Left lung (tissue), 10 donors: ENCODE results near the gene CACUL1. TPM values are rescaled to one million over a fixed set of nuclear protein-coding genes. Genes with fewer than 3 reads are reported as not detected.
"Not testable (repeated sequence)": the region's sequence is repeated elsewhere in the genome, so short reads cannot be mapped to it uniquely, and the experiment has no call there.

Source experiments
- ATAC-seq: fragments of 200-7000 bp; cut with Tn5 transposase; one replicate; pipeline ENCODE4 v1.9.1; 2020; ENCODE audit warnings: moderate library complexity
- DNase-seq, 4 donors: peaks; one replicate each; pipeline ENCODE4 v3.0.0-alpha.2; 2013 to 2020
- H3K27ac ChIP-seq, 2 donors: fragments of 200-600 bp; sonication (generic) in 1 of 2; one replicate each; pipeline versions ENCODE4 v1.5.0 to v1.8.0; 2020 to 2021
- H3K27me3 ChIP-seq, 2 donors: fragments of 200-600 bp; sonication (generic) in 1 of 2; one replicate each; pipeline versions ENCODE4 v1.5.0 to v1.8.0; 2020 to 2021
- H3K36me3 ChIP-seq, 2 donors: fragments of 200-600 bp; sonication (generic) in 1 of 2; one replicate each; pipeline versions ENCODE4 v1.5.0 to v1.8.0; 2020 to 2021
- H3K4me1 ChIP-seq, 2 donors: fragments of 200-600 bp; one replicate each; pipeline ENCODE4 v1.8.0; 2021
- H3K4me3 ChIP-seq, 2 donors: fragments of 200-600 bp; sonication (generic) in 1 of 2; one replicate each; pipeline versions ENCODE4 v1.5.0 to v1.8.0; 2020 to 2021; ENCODE audit warnings: mild to moderate bottlenecking in 1 of 2
- H3K9me3 ChIP-seq, 2 donors: fragments of 200-600 bp; sonication (generic) in 1 of 2; one replicate each; pipeline versions ENCODE4 v1.5.0 to v1.8.0; 2020 to 2021
- intact Hi-C, 2 donors: fragments of 100-400 bp; cut with DNase I; formaldehyde crosslinking; loops; one replicate each; pipeline versions ENCODE4 v1.11.2 to v1.14.2; 2022
- polyA plus RNA-seq, 6 donors: library from polyadenylated mRNA; unstranded; fragments of 120-200 nt; gene quantifications; one replicate each; pipeline ENCODE4 v1.2.1, GENCODE V29; 2013; ENCODE audit not compliant: insufficient read length in 6 of 6
- total RNA-seq, 2 donors: library from RNA; stranded (reverse); fragmentation: NEBNext Ultra II Directional; extraction: Animal tissue kit (Norgen Biotek cat#: 25700); gene quantifications; one replicate each; pipeline ENCODE4 v1.2.1, GENCODE V29; 2021
- TF ChIP-seq, protein P1 (sequence below), 2 donors: fragments of 200-600 bp; sonication (generic) in 1 of 2; IDR thresholded peaks; one replicate each; pipeline versions ENCODE4 v1.5.0 to v1.8.0; 2021; ENCODE audit warnings: antibody characterized with exemption in 2 of 2
- donor health status: DM: no; HTN: yes; CAD: no.
- donor health status: DM: no; HTN: no; CAD: no.

The CACUL1 gene
- total and polyA plus RNA-seq, 8 donors, result 35.1 to 46.1 (median 37.3) TPM

DNA sequence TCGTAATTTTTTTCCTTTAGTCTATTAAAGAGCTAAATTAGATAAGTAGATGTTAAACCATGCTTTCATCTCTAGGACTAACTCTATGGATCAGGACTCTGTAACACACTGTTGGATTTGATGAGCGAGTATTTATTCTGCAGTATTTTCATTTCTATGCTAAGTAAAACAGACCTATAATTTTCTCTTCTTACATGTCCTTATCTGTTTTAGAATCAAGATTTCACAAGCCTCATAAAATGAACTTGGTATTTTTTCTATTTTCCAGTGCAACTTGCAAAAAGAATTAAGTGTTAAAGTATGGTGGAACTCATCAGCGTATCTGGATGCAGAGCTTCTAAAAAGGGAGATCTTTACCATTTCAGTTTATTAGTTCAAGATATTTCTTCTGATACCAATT lies 2.4 kb downstream of the CACUL1 start:
- ATAC-seq (no peak), DNase-seq (no peak)
- Histone ChIP-seq H3K4me3 (peak overlapping the region in 1 of 2 donors; percentile 83), H3K36me3 (peaks cover 0 to 9% of the 10 kb centered on the region in 2 donors), H3K9me3 (no peaks in the 10 kb centered on the region), H3K27ac (no peak overlapping the region), H3K4me1 (peaks cover 8 to 34% of the 10 kb centered on the region in 2 donors), H3K27me3 (no peaks in the 10 kb centered on the region)
- TF ChIP-seq, protein P1, sequence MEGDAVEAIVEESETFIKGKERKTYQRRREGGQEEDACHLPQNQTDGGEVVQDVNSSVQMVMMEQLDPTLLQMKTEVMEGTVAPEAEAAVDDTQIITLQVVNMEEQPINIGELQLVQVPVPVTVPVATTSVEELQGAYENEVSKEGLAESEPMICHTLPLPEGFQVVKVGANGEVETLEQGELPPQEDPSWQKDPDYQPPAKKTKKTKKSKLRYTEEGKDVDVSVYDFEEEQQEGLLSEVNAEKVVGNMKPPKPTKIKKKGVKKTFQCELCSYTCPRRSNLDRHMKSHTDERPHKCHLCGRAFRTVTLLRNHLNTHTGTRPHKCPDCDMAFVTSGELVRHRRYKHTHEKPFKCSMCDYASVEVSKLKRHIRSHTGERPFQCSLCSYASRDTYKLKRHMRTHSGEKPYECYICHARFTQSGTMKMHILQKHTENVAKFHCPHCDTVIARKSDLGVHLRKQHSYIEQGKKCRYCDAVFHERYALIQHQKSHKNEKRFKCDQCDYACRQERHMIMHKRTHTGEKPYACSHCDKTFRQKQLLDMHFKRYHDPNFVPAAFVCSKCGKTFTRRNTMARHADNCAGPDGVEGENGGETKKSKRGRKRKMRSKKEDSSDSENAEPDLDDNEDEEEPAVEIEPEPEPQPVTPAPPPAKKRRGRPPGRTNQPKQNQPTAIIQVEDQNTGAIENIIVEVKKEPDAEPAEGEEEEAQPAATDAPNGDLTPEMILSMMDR (IDR thresholded peaks at IDR 0.05), result no peak
- intact Hi-C loops, result no loop called here

DNA sequence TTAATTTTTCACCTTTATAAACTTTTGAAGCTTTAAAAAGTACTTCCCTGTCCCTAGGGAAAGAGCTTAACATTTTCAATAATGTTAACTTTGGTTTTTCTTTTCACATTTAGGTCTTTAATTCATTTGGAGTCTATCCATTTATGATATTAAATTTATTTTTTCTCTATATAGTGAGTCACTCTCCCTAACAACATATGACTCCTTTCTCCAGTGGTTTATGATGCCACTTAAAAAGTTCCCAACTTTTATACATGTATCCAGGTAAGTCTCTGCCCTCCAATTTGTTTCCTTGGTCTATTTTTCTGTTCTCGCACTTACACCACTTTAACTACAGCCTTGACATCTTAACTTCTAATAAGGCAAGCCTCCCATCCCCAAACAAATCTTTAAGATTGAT lies 3.5 kb downstream of the CACUL1 start:
- peaks cover 8 to 42% of the 10 kb centered on the region in 2 donors for H3K4me1 ChIP-seq
- no peaks in the 10 kb centered on the region for H3K27me3 ChIP-seq
- H3K4me3 ChIP-seq, result no peak overlapping the region
- TF ChIP-seq, protein P1 (IDR thresholded peaks at IDR 0.05), result no peak
- H3K9me3 ChIP-seq, result no peaks in the 10 kb centered on the region
- H3K27ac ChIP-seq, result no peak overlapping the region
- H3K36me3 ChIP-seq, result peaks cover 0 to 9% of the 10 kb centered on the region in 2 donors
- intact Hi-C loops, result no loop called here
- DNase-seq, result no peak
- no peak for ATAC-seq

DNA sequence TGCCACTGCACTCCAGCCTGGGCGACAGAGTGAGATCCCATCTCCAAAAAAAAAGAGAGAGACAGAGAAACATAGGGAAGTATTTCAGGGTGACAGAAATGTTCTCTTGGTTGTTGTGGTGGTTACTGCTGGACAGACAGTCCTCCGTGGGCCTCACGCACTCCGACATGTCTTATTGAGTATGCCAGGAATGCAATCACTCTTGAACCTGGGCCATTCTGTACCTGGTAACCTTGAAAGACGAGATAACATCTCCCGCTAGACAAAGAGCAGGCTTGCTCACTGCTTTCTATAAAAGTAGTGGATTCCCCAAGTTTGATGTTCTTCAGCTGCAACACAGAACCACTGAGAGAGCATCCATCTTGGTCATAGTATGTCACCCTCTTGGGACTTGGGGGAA lies 6.7 kb downstream of the CACUL1 start:
- H3K4me3 ChIP-seq, result no peak overlapping the region
- TF ChIP-seq, protein P1 (IDR thresholded peaks at IDR 0.05), result no peak
- no peak overlapping the region for H3K27ac ChIP-seq
- peaks cover 0 to 9% of the 10 kb centered on the region in 2 donors for H3K36me3 ChIP-seq
- no peaks in the 10 kb centered on the region for H3K9me3 ChIP-seq
- no peak for DNase-seq
- H3K27me3 ChIP-seq, result no peaks in the 10 kb centered on the region
- ATAC-seq, result no peak
- H3K4me1 ChIP-seq, result peaks cover under 1 to 45% of the 10 kb centered on the region in 2 donors
- intact Hi-C loops, result no loop called here

DNA sequence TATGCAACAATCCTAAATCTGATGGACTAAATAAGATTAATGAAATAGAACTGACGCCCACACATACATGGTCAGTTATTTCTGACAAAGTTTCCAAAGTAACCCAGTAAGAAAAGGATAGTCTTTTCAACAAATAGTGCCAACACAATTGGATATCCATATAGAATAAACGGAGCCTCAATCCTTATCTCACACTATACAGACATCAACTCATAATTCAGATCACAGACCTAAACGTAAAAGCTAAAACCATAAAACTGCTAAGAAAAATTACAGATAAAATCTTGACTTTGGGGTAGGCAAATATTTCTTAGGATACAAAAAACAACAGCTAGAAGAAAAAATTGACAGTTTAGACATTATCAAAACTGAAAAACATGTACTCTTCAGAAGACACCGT lies 8.5 kb downstream of the CACUL1 start:
- TF ChIP-seq, protein P1 (IDR thresholded peaks at IDR 0.05), result no peak
- intact Hi-C loops, result no loop called here

DNA sequence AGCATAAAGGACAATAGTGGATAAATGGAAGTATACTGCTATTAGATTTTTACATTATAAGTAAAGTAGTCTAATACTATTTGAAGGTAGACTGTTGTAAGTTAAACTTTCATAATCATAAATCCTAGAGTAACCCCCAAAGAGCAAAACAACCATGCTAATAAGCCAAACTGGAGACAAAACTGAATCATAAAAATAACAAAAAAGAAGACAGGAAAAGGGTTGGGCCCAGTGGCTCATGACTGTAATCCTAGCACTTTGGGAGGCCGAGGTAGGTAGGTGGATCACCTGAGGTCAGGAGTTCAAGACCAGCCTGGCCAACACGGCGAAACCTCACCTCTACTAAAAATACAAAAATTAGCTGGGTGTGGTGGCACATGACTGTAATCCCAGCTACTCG lies 9.7 kb downstream of the CACUL1 start:
- H3K4me1 ChIP-seq, result peaks cover 11 to 49% of the 10 kb centered on the region in 2 donors
- no peak overlapping the region for H3K4me3 ChIP-seq
- DNase-seq, result no peak
- H3K27me3 ChIP-seq, result no peaks in the 10 kb centered on the region
- H3K36me3 ChIP-seq, result peaks cover 0 to 9% of the 10 kb centered on the region in 2 donors
- no peak overlapping the region for H3K27ac ChIP-seq
- no peak for ATAC-seq
- no peaks in the 10 kb centered on the region for H3K9me3 ChIP-seq
- TF ChIP-seq, protein P1 (IDR thresholded peaks at IDR 0.05), result no peak
- intact Hi-C loops, result no loop called here

More for the DNA sequence above, 8.5 kb downstream of the CACUL1 start:
- Histone ChIP-seq H3K27ac (no peak overlapping the region), H3K36me3 (peaks cover 0 to 9% of the 10 kb centered on the region in 2 donors), H3K27me3 (no peaks in the 10 kb centered on the region), H3K4me1 (peaks cover 11 to 46% of the 10 kb centered on the region in 2 donors), H3K4me3 (no peak overlapping the region), H3K9me3 (no peaks in the 10 kb centered on the region)
- ATAC-seq (no peak), DNase-seq (no peak)

DNA sequence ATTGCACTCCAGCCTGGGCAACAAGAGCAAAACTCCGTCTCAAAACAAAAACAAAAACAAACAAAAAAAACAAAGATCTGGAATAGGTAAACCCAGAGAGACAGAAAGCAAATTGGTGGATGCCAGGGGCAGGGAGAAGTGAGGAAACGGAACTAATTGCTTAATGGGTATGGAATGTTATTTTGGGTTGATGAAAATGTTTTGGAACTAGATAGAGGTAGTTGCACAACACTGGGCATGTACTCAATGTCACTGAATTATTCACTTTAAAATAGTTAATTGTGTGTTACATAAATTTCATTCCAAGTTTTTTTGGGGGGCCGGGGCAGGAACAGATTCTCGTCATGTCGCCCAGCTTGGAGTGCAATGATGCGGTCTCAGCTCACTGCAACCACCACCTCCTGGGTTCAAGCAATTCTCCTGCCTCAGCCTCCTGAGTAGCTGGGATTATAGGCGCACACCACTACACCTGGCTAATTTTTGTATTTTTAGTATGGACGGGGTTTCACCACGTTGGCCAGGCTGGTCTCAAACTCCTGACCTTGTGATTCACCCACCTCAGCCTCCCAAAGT lies 10.3 kb downstream of the CACUL1 start:
- H3K9me3 ChIP-seq, H3K27ac ChIP-seq, H3K36me3 ChIP-seq, intact Hi-C loops, H3K27me3 ChIP-seq, DNase-seq, H3K4me3 ChIP-seq: not testable (repeated sequence)
- peak; percentile 25 for ATAC-seq
- peaks cover 11 to 53% of the 10 kb centered on the region in 2 donors for H3K4me1 ChIP-seq
